ENCODE results near the gene CRYGN. TPM values are rescaled to one million over a fixed set of nuclear protein-coding genes. Genes with fewer than 3 reads are reported as not detected.

The CRYGN gene
- not detected in 2 replicates for total RNA-seq

- Mint-ChIP-seq H3K4me1 (peaks cover 3% of the 10 kb centered on the region), H3K4me3 (no peak within 1 kb of the TSS), H3K9me3 (no peaks in the 10 kb centered on the region), H3K27me3 (peaks cover 35% of the 10 kb centered on the region), H3K36me3 (ENCODE audit: low read depth) (no peaks in the 10 kb centered on the region), H3K27ac (no peak within 1 kb of the TSS)
- TF ChIP-seq CTCF (IDR thresholded peaks at IDR 0.05), result no peak
- ChIA-PET CTCF (interaction anchor here (1.1 kb wide), 1 partner anchor 10 kb away, joined by 3 read pairs; no protein-coding TSS in a partner anchor), POLR2A (no interaction called here)
- intact Hi-C loops (cut with micrococcal nuclease), result no loop called here
- ATAC-seq (ENCODE audit: low read depth) (no peak), DNase-seq (no peak)
Observed at GRCh38 chr7:151439855-151440798, at the start of gene CRYGN. Gene CRYGN (minus strand): TSS chr7:151440141. CDS start chr7:151439917, 224 bp downstream.

GRCh38 chr7:151489498-151489897, 49.6 kb upstream of the CRYGN start:
- CTCF ChIA-PET, result no interaction called here
- no peaks in the 10 kb centered on the region for H3K9me3 Mint-ChIP-seq
- POLR2A ChIA-PET, result no interaction called here

GRCh38 chr7:151488096-151488495, 48.2 kb upstream of the CRYGN start:
- no peaks in the 10 kb centered on the region for H3K27me3 Mint-ChIP-seq
- H3K36me3 Mint-ChIP-seq (ENCODE audit: low read depth), result peaks cover 76% of the 10 kb centered on the region
- DNase-seq (no peak), ATAC-seq (ENCODE audit: low read depth) (no peak)
- ChIA-PET POLR2A (no interaction called here), CTCF (no interaction called here)
- no peak overlapping the region for H3K27ac Mint-ChIP-seq
- H3K4me1 Mint-ChIP-seq, result peaks cover 20% of the 10 kb centered on the region
- intact Hi-C loops (cut with micrococcal nuclease), result no loop called here
- no peak for TF ChIP-seq CTCF (IDR thresholded peaks at IDR 0.05)
- no peaks in the 10 kb centered on the region for H3K9me3 Mint-ChIP-seq
- no peak overlapping the region for H3K4me3 Mint-ChIP-seq

More at GRCh38 chr7:151489498-151489897, 49.6 kb upstream of the CRYGN start:
- Mint-ChIP-seq H3K36me3 (ENCODE audit: low read depth) (peaks cover 64% of the 10 kb centered on the region), H3K27me3 (no peaks in the 10 kb centered on the region), H3K27ac (no peak overlapping the region), H3K4me1 (peaks cover 25% of the 10 kb centered on the region), H3K4me3 (no peak overlapping the region)
- ATAC-seq (ENCODE audit: low read depth), result no peak
- no peak for TF ChIP-seq CTCF (IDR thresholded peaks at IDR 0.05)
- DNase-seq, result no peak
- intact Hi-C loops (cut with micrococcal nuclease), result no loop called here

- Mint-ChIP-seq H3K9me3 (no peaks in the 10 kb centered on the region), H3K27ac (no peak overlapping the region), H3K27me3 (no peaks in the 10 kb centered on the region), H3K36me3 (ENCODE audit: low read depth) (peaks cover 84% of the 10 kb centered on the region), H3K4me3 (no peak overlapping the region), H3K4me1 (peaks cover 18% of the 10 kb centered on the region)
- ATAC-seq (ENCODE audit: low read depth) (no peak), DNase-seq (no peak)
- POLR2A ChIA-PET, result no interaction called here
- TF ChIP-seq CTCF (IDR thresholded peaks at IDR 0.05), result no peak
- CTCF ChIA-PET, result no interaction called here
- intact Hi-C loops (cut with micrococcal nuclease), result no loop called here
Observed at GRCh38 chr7:151487228-151487627, 47.3 kb upstream of the CRYGN start.

GRCh38 chr7:151486074-151486473, 46.1 kb upstream of the CRYGN start:
- intact Hi-C loops (cut with micrococcal nuclease), result no loop called here
- DNase-seq (no peak), ATAC-seq (ENCODE audit: low read depth) (no peak)
- Mint-ChIP-seq H3K36me3 (ENCODE audit: low read depth) (peaks cover 94% of the 10 kb centered on the region), H3K4me1 (peaks cover 15% of the 10 kb centered on the region), H3K9me3 (no peaks in the 10 kb centered on the region), H3K4me3 (no peak overlapping the region), H3K27me3 (no peaks in the 10 kb centered on the region), H3K27ac (no peak overlapping the region)
- ChIA-PET POLR2A (no interaction called here), CTCF (no interaction called here)
- no peak for TF ChIP-seq CTCF (IDR thresholded peaks at IDR 0.05)
